ENCODE data around the gene ARHGEF12. TPM values are rescaled to one million over a fixed set of nuclear protein-coding genes. Genes with fewer than 3 reads are reported as not detected.

Gene ARHGEF12
- total and polyA plus RNA-seq, 10 of the 15 experiments (the other 5 are each of a cell fraction or from before 2014, with no cell fraction given) = 2.7 to 40.8 (median 20.9) TPM

GRCh38 chr11:120473503-120473902 lies 137.3 kb downstream of the ARHGEF12 start:
- DNase-seq (ENCODE audit: low read depth, low spot score) = no peak
- in situ Hi-C loops (cut with MboI) (no loop called here), intact Hi-C loops (cut with micrococcal nuclease; ENCODE audit: unreplicated experiment) (no loop called here)

GRCh38 chr11:120482149-120482548 lies 145.9 kb downstream of the ARHGEF12 start:
- ChIA-PET SMC1A (ENCODE audit: uncharacterized antibody, unreplicated experiment) (no interaction called here), RAD21 (ENCODE audit: unreplicated experiment) (no interaction called here), CTCF (no interaction called here), POLR2A (interaction anchor here (0.9 kb wide), 1 partner anchor 12 kb away, joined by 6 read pairs; no protein-coding TSS in a partner anchor)
- in situ Hi-C loops (cut with MboI) (no loop called here), intact Hi-C loops (cut with micrococcal nuclease; ENCODE audit: unreplicated experiment) (no loop called here)
- H3K36me3 ChIP-seq (ENCODE audit: control insufficient read depth in 2 of 2, insufficient read depth in 2 of 2, low read length in 1 of 2) = peaks cover 3 to 29% of the 10 kb centered on the region in 2 experiments
- H4K20me1 ChIP-seq (ENCODE audit: control insufficient read depth, insufficient read depth) = no peaks in the 10 kb centered on the region
- H3K9ac ChIP-seq (ENCODE audit: control insufficient read depth, insufficient read depth, low read length) = no peak overlapping the region
- H3K9me3 ChIP-seq (replicated peaks; ENCODE audit: control insufficient read depth, insufficient read depth, low read length) = no peaks in the 10 kb centered on the region
- H3K27me3 ChIP-seq (replicated peaks in 1 of 2; ENCODE audit: control insufficient read depth in 2 of 2, insufficient read depth in 2 of 2, low read length in 1 of 2) = no peaks in the 10 kb centered on the region
- no peak overlapping the region for H3K4me3 ChIP-seq
- no peak for TF ChIP-seq MAX (IDR thresholded peaks at IDR 0.05; ENCODE audit: low read depth, low read length)
- TF ChIP-seq FOS (IDR thresholded peaks at IDR 0.05; ENCODE audit: borderline replicate concordance, extremely low read depth, insufficient read length) = no peak
- H3K4me1 ChIP-seq (ENCODE audit: control insufficient read depth, insufficient read depth, low read length) = no peaks in the 10 kb centered on the region
- no peaks in the 10 kb centered on the region for H3K79me2 ChIP-seq (ENCODE audit: control insufficient read depth, insufficient read depth, low read length)
- H2AFZ ChIP-seq (ENCODE audit: control insufficient read depth, low read depth, low read length) = no peak overlapping the region
- no peak for ATAC-seq
- no peak for DNase-seq (ENCODE audit: low read depth, low spot score)
- FAIRE-seq = no peak
- no peak overlapping the region for H3K4me2 ChIP-seq (ENCODE audit: control insufficient read depth, insufficient read depth)
- no peak overlapping the region for H3K27ac ChIP-seq (ENCODE audit: control insufficient read depth, insufficient read depth)
- 84% methylated on average over 6 of the region's 6 CpGs for WGBS (ENCODE audit: insufficient coverage, insufficient replicate concordance, low lambda C conversion rate, missing lambda C conversion rate)
- BruUV-seq (replicated peaks) = no TSS peak

More at GRCh38 chr11:120473503-120473902, 137.3 kb downstream of the ARHGEF12 start:
- BruUV-seq (replicated peaks) = no TSS peak
- no peak overlapping the region for H3K27ac ChIP-seq (ENCODE audit: control insufficient read depth, insufficient read depth)
- RAD21 ChIA-PET (ENCODE audit: unreplicated experiment) = no interaction called here
- ATAC-seq (no peak), FAIRE-seq (no peak)
- no peak overlapping the region for H2AFZ ChIP-seq (ENCODE audit: control insufficient read depth, low read depth, low read length)
- H3K4me1 ChIP-seq (ENCODE audit: control insufficient read depth, insufficient read depth, low read length) = no peaks in the 10 kb centered on the region
- no peaks in the 10 kb centered on the region for H3K79me2 ChIP-seq (ENCODE audit: control insufficient read depth, insufficient read depth, low read length)
- CTCF ChIA-PET = no interaction called here
- no peaks in the 10 kb centered on the region for H4K20me1 ChIP-seq (ENCODE audit: control insufficient read depth, insufficient read depth)
- no peak overlapping the region for H3K4me3 ChIP-seq
- no peak overlapping the region for H3K4me2 ChIP-seq (ENCODE audit: control insufficient read depth, insufficient read depth)
- SMC1A ChIA-PET (ENCODE audit: uncharacterized antibody, unreplicated experiment) = no interaction called here
- H3K9ac ChIP-seq (ENCODE audit: control insufficient read depth, insufficient read depth, low read length) = no peak overlapping the region
- no peak for TF ChIP-seq HDAC6 (IDR thresholded peaks at IDR 0.05; ENCODE audit: unreplicated experiment)
- TF ChIP-seq ATF3 (IDR thresholded peaks at IDR 0.05; ENCODE audit: borderline replicate concordance, extremely low read depth, low read depth, low read length) = no peak
- no peak for TF ChIP-seq PML (IDR thresholded peaks at IDR 0.05; ENCODE audit: low read length)
- no peak for TF ChIP-seq SMAD5 (IDR thresholded peaks at IDR 0.05; ENCODE audit: low read depth)
- TF ChIP-seq CHD2 (IDR thresholded peaks at IDR 0.05; ENCODE audit: borderline replicate concordance, low read depth, low read length) = no peak
- TF ChIP-seq ZNF207 (IDR thresholded peaks at IDR 0.05; ENCODE audit: borderline replicate concordance) = no peak
- TF ChIP-seq TBL1XR1 (IDR thresholded peaks at IDR 0.05; ENCODE audit: low read depth, low read length) = no peak
- no peak for TF ChIP-seq SMC3 (IDR thresholded peaks at IDR 0.05; ENCODE audit: borderline replicate concordance, low read length)
- no peak for TF ChIP-seq MYB (IDR thresholded peaks at IDR 0.05; ENCODE audit: borderline replicate concordance, low read depth, low read length)
- H3K36me3 ChIP-seq (ENCODE audit: control insufficient read depth in 2 of 2, insufficient read depth in 2 of 2, low read length in 1 of 2) = peaks cover 0 to 6% of the 10 kb centered on the region in 2 experiments; a peak in 2 of 4 replicates
- POLR2A ChIA-PET = no interaction called here
- 94% methylated on average over 3 of the region's 3 CpGs for WGBS (ENCODE audit: insufficient coverage, insufficient replicate concordance, low lambda C conversion rate, missing lambda C conversion rate)
- no peaks in the 10 kb centered on the region for H3K9me3 ChIP-seq (replicated peaks; ENCODE audit: control insufficient read depth, insufficient read depth, low read length)
- no peaks in the 10 kb centered on the region for H3K27me3 ChIP-seq (replicated peaks in 1 of 2; ENCODE audit: control insufficient read depth in 2 of 2, insufficient read depth in 2 of 2, low read length in 1 of 2)
